ENCODE data around the gene ABCD4.

Gene ABCD4

DNA sequence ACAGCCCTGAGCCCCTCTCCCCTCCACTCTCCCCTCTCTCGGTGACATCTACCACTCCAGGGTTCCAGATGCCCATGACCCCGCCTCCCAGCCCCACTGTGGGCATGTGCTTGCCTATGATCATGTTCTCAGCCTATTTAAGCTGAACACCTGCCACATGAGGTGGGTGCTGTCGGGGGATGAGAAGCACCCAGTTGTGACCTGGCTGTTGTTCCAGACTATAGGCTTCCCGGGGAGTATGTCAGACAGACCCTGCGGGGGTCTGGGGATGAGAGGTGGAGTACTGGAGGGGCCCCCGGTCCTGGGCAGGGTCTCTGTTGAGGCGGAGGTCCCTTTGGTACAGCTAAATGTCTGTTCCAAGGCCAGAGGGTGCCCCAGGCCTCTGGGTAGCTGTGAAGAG, 57.4 kb downstream of the ABCD4 start:
- peaks cover 12% of the 10 kb centered on the region for H3K27me3 ChIP-seq (ENCODE audit: insufficient read depth, poor library complexity, severe bottlenecking)
- no peak overlapping the region for H3K4me3 ChIP-seq (replicated peaks; ENCODE audit: insufficient read depth, low read length)
- no peak overlapping the region for H3K27ac ChIP-seq (replicated peaks)
- TF ChIP-seq POLR2AphosphoS5 (IDR thresholded peaks at IDR 0.05; ENCODE audit: low read depth): no peak
- TF ChIP-seq SPI1 (IDR thresholded peaks at IDR 0.05; ENCODE audit: borderline replicate concordance, low read depth): no peak
- no peak for TF ChIP-seq REST (IDR thresholded peaks at IDR 0.05; ENCODE audit: insufficient replicate concordance, low read depth)
- no peak for TF ChIP-seq GABPA (IDR thresholded peaks at IDR 0.05; ENCODE audit: low read depth)
- TF ChIP-seq, protein P1, sequence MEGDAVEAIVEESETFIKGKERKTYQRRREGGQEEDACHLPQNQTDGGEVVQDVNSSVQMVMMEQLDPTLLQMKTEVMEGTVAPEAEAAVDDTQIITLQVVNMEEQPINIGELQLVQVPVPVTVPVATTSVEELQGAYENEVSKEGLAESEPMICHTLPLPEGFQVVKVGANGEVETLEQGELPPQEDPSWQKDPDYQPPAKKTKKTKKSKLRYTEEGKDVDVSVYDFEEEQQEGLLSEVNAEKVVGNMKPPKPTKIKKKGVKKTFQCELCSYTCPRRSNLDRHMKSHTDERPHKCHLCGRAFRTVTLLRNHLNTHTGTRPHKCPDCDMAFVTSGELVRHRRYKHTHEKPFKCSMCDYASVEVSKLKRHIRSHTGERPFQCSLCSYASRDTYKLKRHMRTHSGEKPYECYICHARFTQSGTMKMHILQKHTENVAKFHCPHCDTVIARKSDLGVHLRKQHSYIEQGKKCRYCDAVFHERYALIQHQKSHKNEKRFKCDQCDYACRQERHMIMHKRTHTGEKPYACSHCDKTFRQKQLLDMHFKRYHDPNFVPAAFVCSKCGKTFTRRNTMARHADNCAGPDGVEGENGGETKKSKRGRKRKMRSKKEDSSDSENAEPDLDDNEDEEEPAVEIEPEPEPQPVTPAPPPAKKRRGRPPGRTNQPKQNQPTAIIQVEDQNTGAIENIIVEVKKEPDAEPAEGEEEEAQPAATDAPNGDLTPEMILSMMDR (IDR thresholded peaks at IDR 0.05; ENCODE audit: insufficient read depth, low read length): no peak
- no peak for DNase-seq (ENCODE audit: low read depth in 1 of 2, low spot score in 1 of 2)

GRCh38 chr14:74244115-74244514, 58.6 kb downstream of the ABCD4 start:
- no peak overlapping the region for H3K27ac ChIP-seq (replicated peaks)
- no peak for DNase-seq (ENCODE audit: low read depth in 1 of 2, low spot score in 1 of 2)
- TF ChIP-seq SPI1 (IDR thresholded peaks at IDR 0.05; ENCODE audit: borderline replicate concordance, low read depth) (no peak), REST (IDR thresholded peaks at IDR 0.05; ENCODE audit: insufficient replicate concordance, low read depth) (no peak)
- TF ChIP-seq, protein P1 (IDR thresholded peaks at IDR 0.05; ENCODE audit: insufficient read depth, low read length): no peak
- peaks cover 12% of the 10 kb centered on the region for H3K27me3 ChIP-seq (ENCODE audit: insufficient read depth, poor library complexity, severe bottlenecking)
- no peak overlapping the region for H3K4me3 ChIP-seq (replicated peaks; ENCODE audit: insufficient read depth, low read length)

GRCh38 chr14:74243051-74243450, 59.7 kb downstream of the ABCD4 start:
- Histone ChIP-seq H3K27me3 (ENCODE audit: insufficient read depth, poor library complexity, severe bottlenecking) (peaks cover 18% of the 10 kb centered on the region), H3K4me3 (replicated peaks; ENCODE audit: insufficient read depth, low read length) (no peak overlapping the region), H3K27ac (replicated peaks) (no peak overlapping the region)
- no peak for DNase-seq (ENCODE audit: low read depth in 1 of 2, low spot score in 1 of 2)
- TF ChIP-seq SPI1 (IDR thresholded peaks at IDR 0.05; ENCODE audit: borderline replicate concordance, low read depth): no peak
- TF ChIP-seq, protein P1 (IDR thresholded peaks at IDR 0.05; ENCODE audit: insufficient read depth, low read length): no peak
- TF ChIP-seq REST (IDR thresholded peaks at IDR 0.05; ENCODE audit: insufficient replicate concordance, low read depth): no peak
- no peak for TF ChIP-seq POLR2AphosphoS5 (IDR thresholded peaks at IDR 0.05; ENCODE audit: low read depth)
- no peak for TF ChIP-seq GABPA (IDR thresholded peaks at IDR 0.05; ENCODE audit: low read depth)

Measured in HL-60 (cell line).